Progenitor cell of endocrine pancreas (in vitro differentiated cells): ENCODE results near the gene WBP2NL. TPM values are rescaled to one million over a fixed set of nuclear protein-coding genes. Genes with fewer than 3 reads are reported as not detected.
"Not testable (repeated sequence)": the region's sequence is repeated elsewhere in the genome, so short reads cannot be mapped to it uniquely, and the experiment has no call there.

Source experiments
- DNase-seq: peaks from one replicate; pipeline ENCODE4 v3.0.0; 2021; ENCODE audit warnings: low spot score; ENCODE audit not compliant: unreplicated experiment
- H3K27ac Mint-ChIP-seq: 2 replicates; pipeline ENCODE4 v1.8.0; 2021; ENCODE audit warnings: mild to moderate bottlenecking, moderate library complexity, mixed read lengths
- H3K27me3 Mint-ChIP-seq: 2 replicates; pipeline ENCODE4 v1.8.0; 2021; ENCODE audit warnings: mixed read lengths
- H3K36me3 Mint-ChIP-seq: 2 replicates; pipeline ENCODE4 v1.8.0; 2022; ENCODE audit warnings: mixed read lengths; ENCODE audit not compliant: insufficient read depth
- H3K4me1 Mint-ChIP-seq: 2 replicates; pipeline ENCODE4 v1.8.0; 2021; ENCODE audit warnings: low read depth, mixed read lengths
- H3K4me3 Mint-ChIP-seq: 2 replicates; pipeline ENCODE4 v1.8.0; 2021; ENCODE audit warnings: low read depth, mild to moderate bottlenecking, moderate library complexity, mixed read lengths
- H3K9me3 Mint-ChIP-seq: 2 replicates; pipeline ENCODE4 v1.8.0; 2021; ENCODE audit warnings: low read depth, mixed read lengths
- total RNA-seq: library from RNA; stranded (reverse); gene quantifications from 2 replicates; pipeline ENCODE4 v1.2.1, GENCODE V29; 2021
- TF ChIP-seq, protein P1 (sequence below): fragments of 200-600 bp; sonication (generic); IDR thresholded peaks from one replicate; pipeline ENCODE4 v1.5.0; 2021; ENCODE audit warnings: antibody characterized with exemption, mild to moderate bottlenecking; ENCODE audit not compliant: unreplicated experiment

Gene WBP2NL
- total RNA-seq, 1 donor from 2014 or later: not detected

DNA sequence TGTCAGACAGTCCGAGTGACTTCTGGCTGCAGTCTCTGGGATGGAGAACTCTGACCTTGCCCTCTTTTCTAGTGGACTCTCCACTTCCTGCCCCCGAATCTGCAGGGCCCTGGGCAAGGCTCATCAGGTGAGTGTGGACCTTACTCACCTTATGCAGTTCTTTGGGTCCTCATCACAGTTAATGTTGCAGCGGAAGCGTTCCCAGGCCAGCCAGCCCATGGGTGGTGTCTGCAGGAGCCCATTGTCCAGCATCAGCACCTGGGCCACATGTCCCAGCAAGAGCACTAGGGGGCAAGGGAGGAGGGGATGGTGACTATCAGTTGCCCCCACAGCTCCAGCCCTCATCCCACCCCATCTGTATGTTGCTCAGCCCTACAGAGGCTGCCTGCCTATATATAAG lies 69.7 kb downstream of the WBP2NL start:
- no peak for DNase-seq
- peaks cover 9% of the 10 kb centered on the region for H3K36me3 Mint-ChIP-seq
- H3K27ac Mint-ChIP-seq: no peak overlapping the region
- TF ChIP-seq, protein P1, sequence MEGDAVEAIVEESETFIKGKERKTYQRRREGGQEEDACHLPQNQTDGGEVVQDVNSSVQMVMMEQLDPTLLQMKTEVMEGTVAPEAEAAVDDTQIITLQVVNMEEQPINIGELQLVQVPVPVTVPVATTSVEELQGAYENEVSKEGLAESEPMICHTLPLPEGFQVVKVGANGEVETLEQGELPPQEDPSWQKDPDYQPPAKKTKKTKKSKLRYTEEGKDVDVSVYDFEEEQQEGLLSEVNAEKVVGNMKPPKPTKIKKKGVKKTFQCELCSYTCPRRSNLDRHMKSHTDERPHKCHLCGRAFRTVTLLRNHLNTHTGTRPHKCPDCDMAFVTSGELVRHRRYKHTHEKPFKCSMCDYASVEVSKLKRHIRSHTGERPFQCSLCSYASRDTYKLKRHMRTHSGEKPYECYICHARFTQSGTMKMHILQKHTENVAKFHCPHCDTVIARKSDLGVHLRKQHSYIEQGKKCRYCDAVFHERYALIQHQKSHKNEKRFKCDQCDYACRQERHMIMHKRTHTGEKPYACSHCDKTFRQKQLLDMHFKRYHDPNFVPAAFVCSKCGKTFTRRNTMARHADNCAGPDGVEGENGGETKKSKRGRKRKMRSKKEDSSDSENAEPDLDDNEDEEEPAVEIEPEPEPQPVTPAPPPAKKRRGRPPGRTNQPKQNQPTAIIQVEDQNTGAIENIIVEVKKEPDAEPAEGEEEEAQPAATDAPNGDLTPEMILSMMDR: no peak
- H3K4me1 Mint-ChIP-seq: peaks cover 5% of the 10 kb centered on the region
- no peaks in the 10 kb centered on the region for H3K9me3 Mint-ChIP-seq
- H3K27me3 Mint-ChIP-seq: peaks cover 4% of the 10 kb centered on the region
- H3K4me3 Mint-ChIP-seq: no peak overlapping the region

DNA sequence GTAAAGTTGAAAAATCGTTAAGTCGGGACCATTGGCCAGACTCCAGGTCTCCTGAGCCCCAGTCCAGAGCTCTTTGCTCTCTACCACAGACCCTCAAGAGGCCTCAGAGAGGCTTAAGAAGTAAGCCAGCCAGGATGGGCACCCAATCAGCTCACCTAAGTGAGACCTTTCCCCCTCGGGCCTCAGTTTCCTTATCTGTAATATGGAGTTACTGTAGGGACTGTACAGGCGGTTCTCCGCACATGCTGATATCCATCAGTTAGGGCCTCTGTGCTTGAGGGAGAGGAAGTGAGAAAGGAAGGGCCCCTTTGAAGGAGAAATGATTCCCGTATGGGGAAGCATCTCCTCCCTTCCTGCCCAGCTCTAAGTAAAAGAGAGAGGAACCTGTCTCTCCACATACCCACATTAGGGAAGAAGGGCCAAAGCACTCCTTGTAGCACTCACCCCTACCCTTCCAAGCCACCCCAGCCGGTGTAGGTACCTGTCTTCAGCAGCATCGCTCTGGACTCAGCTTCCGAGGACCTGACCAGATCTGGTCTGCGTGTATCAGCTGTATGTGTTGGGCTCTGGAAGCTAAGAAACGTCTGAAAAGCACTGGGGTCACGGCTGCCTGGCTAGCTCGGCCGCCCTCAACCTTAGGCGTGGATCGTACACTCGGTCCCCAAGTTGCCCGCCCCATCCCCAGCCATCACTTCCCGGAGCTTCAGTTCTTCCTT lies 71.4 kb downstream of the WBP2NL start:
- Mint-ChIP-seq H3K4me1 (peaks cover 7% of the 10 kb centered on the region), H3K4me3 (peak overlapping the region; percentile 80), H3K27ac (peak overlapping the region; percentile 83), H3K9me3 (no peaks in the 10 kb centered on the region), H3K27me3 (peaks cover 4% of the 10 kb centered on the region), H3K36me3 (peaks cover 9% of the 10 kb centered on the region)
- TF ChIP-seq, protein P1: no peak
- no peak for DNase-seq

DNA sequence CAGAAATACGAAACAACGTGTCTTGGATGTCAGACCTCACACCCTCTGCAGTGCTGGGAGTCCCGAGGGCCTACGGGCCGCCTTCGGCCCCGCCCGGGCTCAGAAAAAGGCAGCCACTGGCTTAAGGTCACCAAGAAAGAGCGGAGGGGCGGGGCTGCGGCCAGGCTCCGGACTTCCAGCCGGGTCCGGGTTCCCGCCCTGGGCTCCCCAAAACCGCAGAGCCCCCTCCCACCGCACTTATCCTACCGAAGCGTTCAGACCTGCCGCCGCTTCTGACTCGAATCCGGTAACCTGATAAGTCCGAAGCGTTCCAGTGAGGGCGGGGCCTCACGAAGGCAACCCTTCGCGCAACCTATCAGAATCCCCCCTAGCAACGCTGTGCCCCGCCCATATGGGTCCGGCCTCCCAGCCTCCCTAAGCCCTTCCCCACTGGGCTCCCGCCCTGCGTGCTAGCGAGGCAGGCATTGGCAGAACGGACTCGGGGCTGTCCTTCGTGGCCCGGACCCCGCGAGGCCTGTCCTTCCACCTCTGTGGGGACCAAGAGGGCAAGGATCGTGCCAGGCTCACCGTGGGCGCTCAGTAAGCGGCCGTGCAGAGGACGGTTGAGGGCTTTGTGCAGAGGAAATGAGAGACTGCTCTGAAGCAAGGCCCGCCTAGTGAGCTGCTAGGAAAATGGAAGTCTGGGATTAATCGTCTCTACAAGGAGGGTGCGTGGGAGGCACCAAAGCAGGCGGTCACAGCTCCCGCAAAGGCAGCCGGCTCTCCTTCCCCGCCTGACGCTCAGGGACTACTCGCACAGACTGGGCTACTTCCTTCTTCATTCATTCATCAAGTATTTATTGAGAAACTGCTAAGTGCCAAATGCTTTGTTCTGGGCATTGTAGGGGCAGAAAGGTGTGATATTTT lies 72.2 kb downstream of the WBP2NL start, which contains the start of gene NAGA:
TSS of gene NAGA (minus strand) at position 296 of the 906 bp plus-strand sequence. CDS start 515 bp downstream, outside the sequence.
- Mint-ChIP-seq H3K27me3 (peaks cover 4% of the 10 kb centered on the region), H3K9me3 (no peaks in the 10 kb centered on the region), H3K27ac (peak within 1 kb of the TSS; percentile 90), H3K4me1 (peaks cover 8% of the 10 kb centered on the region), H3K36me3 (peaks cover 5% of the 10 kb centered on the region), H3K4me3 (peak within 1 kb of the TSS; percentile 80)
- TF ChIP-seq, protein P1: no peak
- peak; percentile 89 for DNase-seq

DNA sequence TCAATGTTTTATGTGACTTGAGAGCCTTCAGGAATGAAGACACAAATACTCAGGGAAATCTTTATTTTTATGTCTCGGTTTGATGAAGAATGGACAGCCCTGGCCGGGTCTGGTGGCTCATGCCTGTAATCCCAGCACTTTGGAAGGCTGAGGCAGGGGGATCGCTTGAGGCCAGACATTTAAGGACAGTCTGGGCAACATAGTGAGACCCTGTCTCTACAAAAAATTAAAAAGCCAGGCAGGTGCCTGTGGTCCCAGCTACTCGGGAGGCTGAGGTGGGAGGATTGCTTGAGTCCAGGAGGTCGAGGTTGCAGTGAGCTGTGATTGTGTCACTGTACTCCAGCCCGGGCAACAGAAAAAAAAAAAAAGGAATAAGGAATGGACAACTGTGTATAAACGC lies 72.9 kb downstream of the WBP2NL start:
- not testable (repeated sequence) for H3K36me3 Mint-ChIP-seq, H3K4me1 Mint-ChIP-seq, H3K27ac Mint-ChIP-seq, H3K9me3 Mint-ChIP-seq, DNase-seq, H3K27me3 Mint-ChIP-seq
- H3K4me3 Mint-ChIP-seq: peak overlapping the region; percentile 80

DNA sequence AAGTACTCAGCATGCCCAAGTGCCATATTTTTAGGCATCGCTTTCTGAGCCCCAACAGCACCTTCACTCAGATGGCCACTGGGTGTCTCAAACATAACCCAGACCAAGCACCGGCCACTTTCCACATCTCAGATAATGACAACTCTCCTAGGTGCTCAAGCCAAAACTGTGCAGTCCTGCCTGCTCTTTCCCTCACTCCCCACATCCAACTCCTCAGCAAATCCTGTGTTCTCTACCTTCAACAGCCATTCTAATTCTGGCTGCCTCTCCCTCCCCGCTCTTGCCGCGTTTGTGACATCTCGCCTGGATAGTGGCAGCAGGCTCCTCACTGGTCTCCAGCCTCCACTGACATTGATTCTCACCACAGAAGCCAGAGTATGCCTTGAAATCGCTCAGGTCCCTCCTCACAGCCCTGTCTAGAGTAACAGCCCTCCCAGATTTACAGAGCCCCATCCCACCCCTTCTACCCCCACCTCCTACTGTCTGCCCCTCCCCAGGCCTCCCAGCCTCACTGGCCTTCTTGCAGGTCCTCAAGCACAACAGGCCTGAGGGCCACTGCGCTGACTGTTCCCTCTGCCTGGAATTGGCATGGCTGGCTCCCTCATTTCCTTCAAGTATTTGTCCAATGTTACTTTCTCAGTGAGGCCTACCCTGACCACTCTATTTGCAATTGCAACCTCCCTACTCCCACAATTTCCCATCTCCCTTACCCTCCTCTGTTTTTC lies 74.2 kb downstream of the WBP2NL start:
- H3K27me3 Mint-ChIP-seq: peaks cover 4% of the 10 kb centered on the region
- no peak for DNase-seq
- peaks cover 1% of the 10 kb centered on the region for H3K36me3 Mint-ChIP-seq
- H3K27ac Mint-ChIP-seq: no peak overlapping the region
- TF ChIP-seq, protein P1: no peak
- peak overlapping the region; percentile 52 for H3K4me3 Mint-ChIP-seq
- H3K9me3 Mint-ChIP-seq: no peaks in the 10 kb centered on the region
- peaks cover 8% of the 10 kb centered on the region for H3K4me1 Mint-ChIP-seq
